Cardiac muscle cell (in vitro differentiated cells and primary cell): Measurements from ENCODE around the gene ECHS1. TPM values are rescaled to one million over a fixed set of nuclear protein-coding genes. Genes with fewer than 3 reads are reported as not detected.

Experiments
- DNase-seq, 2 donors: peaks; one replicate each; pipeline versions ENCODE4 v3.0.0 to v3.0.0-alpha.2; 2010 to 2017; ENCODE audit warnings: low read depth in 1 of 2, low spot score in 1 of 2
- H3K27ac ChIP-seq: fragments of 200-600 bp; sonication (generic); 2 replicates; pipeline ENCODE4 v1.5.1; 2016
- H3K27me3 ChIP-seq: fragments of 200-600 bp; sonication (generic); 2 replicates; pipeline ENCODE4 v1.6.0; 2016; ENCODE audit warnings: control low read depth
- H3K36me3 ChIP-seq: fragments of 200-600 bp; sonication (generic); 2 replicates; pipeline ENCODE4 v1.5.1; 2016; ENCODE audit warnings: control low read depth
- H3K4me1 ChIP-seq: fragments of 200-600 bp; sonication (generic); 2 replicates; pipeline ENCODE4 v1.8.1; 2017; ENCODE audit warnings: low read depth, mild to moderate bottlenecking, mixed run types
- H3K4me3 ChIP-seq: fragments of 200-600 bp; sonication (generic); 2 replicates; pipeline ENCODE4 v1.5.1; 2016; ENCODE audit warnings: mild to moderate bottlenecking
- H3K9me3 ChIP-seq: fragments of 200-600 bp; sonication (generic); 2 replicates; pipeline ENCODE4 v1.5.1; 2017; ENCODE audit warnings: low read depth, mild to moderate bottlenecking, control low read depth
- CTCF ChIP-seq: IDR thresholded peaks from 2 replicates; pipeline ENCODE4 v1.5.1; 2012; ENCODE audit warnings: low read depth, mild to moderate bottlenecking, low read length
- polyA plus RNA-seq: library from polyadenylated mRNA; unstranded; fragments of >200 nt; fragmentation: Nextera tagmentation; extraction: Ambion mirVana; gene quantifications from 2 replicates; pipeline ENCODE4 v1.2.1, GENCODE V29; 2016
- total RNA-seq: library from RNA; depleted of rRNA; stranded (reverse); fragments of >200 nt; gene quantifications from 2 replicates; pipeline ENCODE4 v1.2.3, GENCODE V29; 2016

ECHS1 gene
- total and polyA plus RNA-seq, 2 experiments from 2014 or later = 111 to 243 TPM

GRCh38 chr10:133396035-133396624 lies 23.0 kb upstream of the ECHS1 start:
- no peak for DNase-seq
- Histone ChIP-seq H3K4me3 (no peak overlapping the region), H3K36me3 (peaks cover 20% of the 10 kb centered on the region), H3K4me1 (peaks cover 8% of the 10 kb centered on the region), H3K9me3 (no peaks in the 10 kb centered on the region), H3K27ac (no peak overlapping the region), H3K27me3 (no peaks in the 10 kb centered on the region)
- no peak for TF ChIP-seq CTCF

- no peaks in the 10 kb centered on the region for H3K9me3 ChIP-seq
- H3K4me1 ChIP-seq = peaks cover 8% of the 10 kb centered on the region
- no peak for TF ChIP-seq CTCF
- peak in 1 of 2 donors; percentile 16 for DNase-seq
- peak overlapping the region; percentile 91 for H3K4me3 ChIP-seq
- H3K27me3 ChIP-seq = no peaks in the 10 kb centered on the region
- H3K27ac ChIP-seq = peak overlapping the region; percentile 92
- H3K36me3 ChIP-seq = peaks cover 20% of the 10 kb centered on the region
Measured at GRCh38 chr10:133394801-133395221, 21.7 kb upstream of the ECHS1 start.

GRCh38 chr10:133394064-133394663 lies 21.0 kb upstream of the ECHS1 start, which contains the start of gene MTG1:
Gene MTG1, plus strand, starts transcription at chr10:133394157. Its CDS starts 64 bp downstream, at chr10:133394221.
- DNase-seq = peak; percentile 95 to 98
- TF ChIP-seq CTCF = peak; percentile 6
- Histone ChIP-seq H3K9me3 (no peaks in the 10 kb centered on the region), H3K4me1 (peaks cover 8% of the 10 kb centered on the region), H3K27me3 (no peaks in the 10 kb centered on the region), H3K36me3 (peaks cover 18% of the 10 kb centered on the region), H3K4me3 (peak within 1 kb of the TSS; percentile 91), H3K27ac (peak within 1 kb of the TSS; percentile 92)

- no peaks in the 10 kb centered on the region for H3K9me3 ChIP-seq
- H3K36me3 ChIP-seq = peaks cover 17% of the 10 kb centered on the region
- no peaks in the 10 kb centered on the region for H3K27me3 ChIP-seq
- TF ChIP-seq CTCF = no peak
- no peak overlapping the region for H3K27ac ChIP-seq
- peak in 1 of 2 donors; percentile 9 for DNase-seq
- peak overlapping the region; percentile 91 for H3K4me3 ChIP-seq
- H3K4me1 ChIP-seq = peaks cover 8% of the 10 kb centered on the region
Measured at GRCh38 chr10:133393401-133394063, 20.4 kb upstream of the ECHS1 start.

GRCh38 chr10:133391761-133392518 lies 18.8 kb upstream of the ECHS1 start:
- peaks cover 10% of the 10 kb centered on the region for H3K36me3 ChIP-seq
- H3K27me3 ChIP-seq = no peaks in the 10 kb centered on the region
- H3K4me3 ChIP-seq = no peak overlapping the region
- TF ChIP-seq CTCF = no peak
- H3K9me3 ChIP-seq = no peaks in the 10 kb centered on the region
- H3K27ac ChIP-seq = no peak overlapping the region
- DNase-seq = no peak
- H3K4me1 ChIP-seq = peaks cover 8% of the 10 kb centered on the region
